Inferior parietal cortex (tissue), 1 donor: ENCODE measurements around the gene HACE1.
"Not testable (repeated sequence)": the region's sequence is repeated elsewhere in the genome, so short reads cannot be mapped to it uniquely, and the experiment has no call there.

ENCODE experiments used
- DNase-seq: peaks from one replicate; pipeline ENCODE4 v3.0.0-alpha.2; 2016; ENCODE audit errors: extremely low spot score

Gene HACE1

GRCh38 chr6:104737567-104737966, 122.2 kb downstream of the HACE1 start:
- DNase-seq: not testable (repeated sequence)

GRCh38 chr6:104736545-104736944, 123.2 kb downstream of the HACE1 start:
- DNase-seq: no peak

DNA sequence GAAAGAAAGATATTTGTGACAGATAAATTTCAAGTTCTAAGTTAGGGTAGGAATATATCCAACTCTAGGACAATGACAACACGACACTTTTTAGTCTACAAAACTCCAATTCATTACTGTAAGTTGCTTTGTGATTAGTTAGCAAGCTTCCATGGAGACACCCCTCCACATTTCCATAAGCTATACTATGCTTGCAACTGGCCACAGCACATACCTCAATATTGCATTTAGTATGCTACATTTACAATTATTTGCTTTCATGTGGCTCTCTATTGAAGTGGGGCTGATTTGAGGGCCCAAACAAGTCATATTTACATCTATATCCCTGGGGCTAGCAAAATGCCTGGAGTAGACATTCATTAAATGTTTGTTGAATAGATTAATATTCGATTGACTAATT, 129.3 kb downstream of the HACE1 start:
- DNase-seq: no peak

DNA sequence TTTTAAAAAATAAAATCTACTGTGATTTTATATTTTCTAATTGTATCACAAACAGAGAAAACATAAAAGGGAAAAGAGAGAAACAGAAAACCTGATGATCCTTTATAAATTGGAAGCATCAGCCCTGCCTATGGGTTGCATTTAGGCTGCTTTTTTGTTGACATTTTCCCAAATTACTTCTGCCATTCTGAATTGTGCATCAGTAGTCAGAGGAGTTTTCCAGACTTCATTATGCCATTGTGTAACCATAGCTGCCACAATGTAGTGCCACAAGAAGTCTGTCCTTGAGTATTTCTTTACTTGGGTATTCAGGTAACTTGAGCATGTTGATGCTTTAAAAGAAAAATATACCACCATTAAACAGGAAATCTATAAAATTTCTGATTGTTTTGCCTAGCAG, 130.3 kb downstream of the HACE1 start:
- no peak for DNase-seq

- no peak for DNase-seq
Observed at GRCh38 chr6:104728448-104728847, 131.3 kb downstream of the HACE1 start.

GRCh38 chr6:104718672-104719071, 141.0 kb downstream of the HACE1 start:
- no peak for DNase-seq

DNA sequence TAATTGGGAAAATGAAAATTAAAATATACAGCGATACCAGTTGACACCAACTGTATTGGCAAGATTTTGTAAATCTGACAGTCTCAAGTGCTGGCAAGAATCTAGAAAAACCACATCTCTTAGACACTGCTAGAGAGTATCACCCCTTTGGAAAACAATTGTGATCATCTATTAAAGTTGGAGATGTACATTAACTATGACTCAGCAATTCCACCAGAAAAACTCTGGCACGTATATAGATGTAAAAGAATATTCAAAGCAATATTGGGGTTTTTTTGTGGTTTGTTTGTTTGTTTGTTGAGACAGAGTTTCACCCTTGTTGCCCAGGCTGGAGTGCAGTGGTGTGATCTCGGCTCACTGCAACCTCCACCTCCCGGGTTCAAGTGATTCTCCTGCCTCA, 142.9 kb downstream of the HACE1 start:
- no peak for DNase-seq

- DNase-seq: no peak
Observed at GRCh38 chr6:104714796-104715195, 144.9 kb downstream of the HACE1 start.

GRCh38 chr6:104713982-104714381, 145.7 kb downstream of the HACE1 start:
- DNase-seq: no peak

- no peak for DNase-seq
Observed at GRCh38 chr6:104711371-104711770, 148.3 kb downstream of the HACE1 start.

- DNase-seq: no peak
Observed at GRCh38 chr6:104710543-104711335, 149.0 kb downstream of the HACE1 start.

DNA sequence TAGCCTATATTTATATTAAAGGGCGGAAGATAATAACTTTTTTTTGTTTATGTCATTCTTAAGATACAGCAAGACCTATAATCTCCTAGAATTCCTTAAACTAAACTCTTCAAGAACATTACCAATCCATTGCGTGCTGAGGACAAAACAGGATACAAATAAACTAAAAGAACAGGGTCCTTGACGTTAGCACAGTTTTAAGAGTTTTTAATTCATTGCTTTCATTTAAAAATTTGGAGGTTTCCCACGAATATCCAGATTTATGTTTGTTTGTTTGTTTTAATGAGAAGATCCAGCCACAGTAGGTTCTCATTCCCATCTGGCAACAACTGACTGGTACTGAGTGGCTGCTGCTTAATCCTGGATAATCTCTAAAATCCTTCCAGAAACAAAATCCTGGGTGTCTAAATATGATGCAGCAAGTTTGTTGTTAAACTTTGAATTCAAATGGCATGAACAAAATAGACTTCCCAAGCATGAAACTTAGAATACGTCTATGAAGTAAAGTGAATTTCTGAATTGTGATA, 153.7 kb downstream of the HACE1 start:
- no peak for DNase-seq

DNA sequence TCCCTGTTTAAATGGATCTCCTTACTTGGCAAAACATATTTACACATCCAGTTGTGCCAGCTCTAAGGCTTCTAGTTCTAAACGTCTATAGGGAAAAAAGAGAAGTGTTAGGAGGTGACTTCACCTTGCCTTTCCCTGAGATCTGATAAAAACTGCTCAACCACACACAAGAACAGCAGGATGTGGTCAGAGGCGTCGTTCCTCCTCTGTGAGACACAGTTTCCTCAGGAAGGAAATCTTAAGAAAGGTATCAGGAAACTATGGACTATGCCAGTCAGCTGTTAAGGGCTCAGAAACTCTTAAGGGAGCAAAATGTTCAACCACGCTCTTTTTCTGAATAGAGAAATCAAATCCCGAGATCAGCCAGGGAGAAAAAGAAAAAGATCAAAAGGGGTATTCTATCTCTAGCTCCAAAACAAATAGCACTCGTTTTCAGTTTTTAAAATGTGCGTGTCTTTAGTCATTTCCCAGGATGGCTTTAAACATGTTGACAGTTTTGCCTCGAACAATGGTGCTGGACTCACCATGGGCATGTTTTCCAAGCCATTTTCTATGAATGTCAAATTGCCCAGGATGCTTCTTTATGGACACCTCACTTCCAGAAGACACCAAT, 154.5 kb downstream of the HACE1 start:
- peak; percentile 49 for DNase-seq

GRCh38 chr6:104704191-104704590, 155.5 kb downstream of the HACE1 start:
- no peak for DNase-seq

GRCh38 chr6:104702126-104702841, 157.4 kb downstream of the HACE1 start:
- DNase-seq: no peak

- DNase-seq: no peak
Observed at GRCh38 chr6:104700371-104701185, 159.1 kb downstream of the HACE1 start.

GRCh38 chr6:104699593-104700329, 160.0 kb downstream of the HACE1 start:
- DNase-seq: no peak

DNA sequence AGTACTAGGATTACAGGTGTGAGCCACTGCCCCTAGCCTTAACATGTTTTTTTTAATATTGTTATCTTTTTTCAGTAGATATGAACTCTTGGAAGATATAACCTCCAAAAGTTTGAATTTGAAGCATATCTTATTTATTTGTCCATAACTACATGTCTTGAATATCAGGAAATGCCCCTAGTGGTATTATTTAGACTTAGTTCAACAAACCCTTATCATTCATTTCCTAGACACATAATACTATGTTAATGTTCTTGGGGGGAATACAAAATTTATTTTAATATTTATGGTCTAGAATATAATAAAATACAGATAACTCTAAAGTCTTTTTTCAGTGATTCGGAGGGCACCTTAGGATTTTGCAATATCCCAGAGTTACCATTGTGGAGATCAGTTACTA, 160.7 kb downstream of the HACE1 start:
- DNase-seq: no peak

DNA sequence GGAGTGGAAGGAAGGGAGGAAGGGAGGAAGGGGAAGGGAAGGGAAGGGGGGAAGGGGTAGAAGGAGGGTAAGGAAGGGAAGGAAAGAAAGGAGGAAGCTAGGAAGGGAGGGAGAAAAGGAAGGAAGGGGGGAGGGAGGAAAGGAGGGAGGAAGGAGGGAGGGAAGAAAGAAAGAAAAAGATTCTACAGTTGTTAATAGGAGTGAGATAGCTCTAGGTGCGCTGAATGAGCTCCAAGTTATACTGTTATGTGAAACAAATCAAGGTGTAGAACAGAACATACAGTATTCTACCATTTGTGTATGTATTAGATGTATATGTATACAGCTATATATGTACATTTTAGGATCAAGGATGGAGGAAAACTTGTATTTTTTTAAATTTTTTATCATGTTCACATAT, 167.7 kb downstream of the HACE1 start:
- no peak for DNase-seq

DNA sequence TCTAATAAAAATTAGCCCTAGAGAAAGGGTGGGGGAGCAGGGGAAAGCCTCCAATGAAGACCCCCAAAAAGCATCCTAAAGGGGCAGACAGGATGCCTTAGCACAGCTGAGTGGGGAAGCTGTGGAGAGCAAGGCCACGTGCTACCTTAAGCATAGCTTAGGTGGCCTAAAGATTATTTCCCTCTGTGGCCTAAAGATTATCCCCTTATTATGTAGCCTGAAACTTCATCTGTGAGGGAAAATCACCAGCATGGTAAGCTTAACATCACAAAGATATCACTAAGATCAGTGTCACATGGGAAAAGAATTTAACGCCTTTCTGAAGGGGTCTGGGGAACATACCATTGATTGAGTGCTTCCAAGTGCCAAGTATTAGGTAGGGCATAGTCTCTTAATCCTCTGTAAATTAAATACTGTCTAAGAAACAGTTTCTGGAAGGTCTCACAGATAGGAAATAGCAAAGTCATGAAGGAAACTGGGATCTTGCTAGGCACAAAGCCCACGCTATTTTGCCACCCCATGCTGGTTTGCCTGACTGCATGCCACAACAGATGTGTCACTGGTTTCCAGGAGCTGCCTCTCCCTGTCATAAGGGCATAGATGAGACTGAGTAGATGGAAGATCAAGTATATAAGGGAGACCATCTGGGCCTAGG, 170.0 kb downstream of the HACE1 start:
- DNase-seq: no peak
